HTERT RPE-1 (cell line): ENCODE measurements around the gene GPR180.

ENCODE experiments used
- in situ Hi-C: fragments of 300-500 bp; cut with MboI; formaldehyde crosslinking; loops from 4 replicates; pipeline ENCODE4 v1.14.3; 2020; ENCODE audit warnings: low sequenced_read_pairs

GPR180 gene

DNA sequence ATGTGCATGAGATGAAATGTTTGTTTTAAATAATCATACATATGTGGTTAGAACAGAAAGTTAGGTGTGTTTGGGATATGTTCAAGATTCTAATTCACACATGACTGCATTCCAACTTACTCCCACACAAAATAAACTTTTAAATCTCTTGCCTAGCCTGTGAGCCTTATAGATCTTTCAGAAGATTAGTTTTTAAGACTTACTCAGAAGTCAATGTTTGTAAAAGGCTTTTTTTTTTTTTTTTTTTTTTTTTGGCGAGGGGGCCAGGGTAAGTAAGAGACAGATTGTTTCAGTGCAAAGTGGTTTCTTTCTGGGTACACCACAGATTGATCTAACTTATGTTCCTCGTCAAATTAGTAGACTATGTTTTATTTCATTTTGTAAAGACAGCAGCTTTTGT is 39.1 kb downstream of the GPR180 start:
- in situ Hi-C loops, result no loop called here

DNA sequence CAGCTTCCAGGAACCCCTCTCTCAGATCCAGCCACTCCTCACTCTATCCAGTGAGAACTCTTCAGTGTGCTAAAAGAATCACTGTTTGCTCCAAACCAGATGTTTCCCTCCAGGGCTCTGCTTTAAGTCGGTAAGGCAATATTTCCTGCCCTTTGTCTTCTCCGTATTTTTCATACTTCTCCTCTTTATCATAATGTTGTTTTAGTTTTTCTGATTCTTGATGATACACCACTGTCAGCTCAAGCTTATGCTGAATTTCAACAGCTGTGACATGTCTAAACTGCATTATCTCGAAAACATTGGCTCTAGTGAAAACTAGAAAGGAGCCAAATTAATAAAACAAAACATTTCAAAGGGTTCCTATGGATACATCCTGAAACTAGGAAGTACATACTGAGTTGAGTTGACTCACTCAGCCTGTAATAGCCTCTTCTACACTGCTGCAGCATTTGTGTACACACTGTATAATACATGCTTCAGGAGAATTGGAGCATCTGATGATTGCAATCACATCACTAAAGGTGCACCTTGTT is 39.8 kb downstream of the GPR180 start:
- in situ Hi-C loops, result no loop called here

DNA sequence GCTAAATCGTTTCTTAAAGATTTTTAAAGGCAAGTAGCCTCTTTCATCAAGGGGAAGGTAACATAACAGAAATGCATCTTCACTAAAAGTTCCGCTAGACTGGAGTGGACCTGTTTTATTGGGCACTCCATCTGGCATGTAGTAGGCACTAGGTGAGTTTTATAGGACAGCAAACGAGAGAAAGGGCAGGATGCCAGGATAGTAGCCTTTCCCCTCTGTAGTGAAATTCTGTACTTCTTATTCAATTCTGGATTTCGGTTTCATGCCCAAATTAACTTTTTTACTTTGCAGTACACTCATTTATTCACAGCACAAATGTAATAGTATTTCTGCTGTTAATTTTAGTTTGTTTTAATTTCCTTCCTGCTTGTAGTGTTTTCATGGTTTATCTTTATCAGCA is 45.2 kb downstream of the GPR180 start:
- in situ Hi-C loops, result no loop called here

DNA sequence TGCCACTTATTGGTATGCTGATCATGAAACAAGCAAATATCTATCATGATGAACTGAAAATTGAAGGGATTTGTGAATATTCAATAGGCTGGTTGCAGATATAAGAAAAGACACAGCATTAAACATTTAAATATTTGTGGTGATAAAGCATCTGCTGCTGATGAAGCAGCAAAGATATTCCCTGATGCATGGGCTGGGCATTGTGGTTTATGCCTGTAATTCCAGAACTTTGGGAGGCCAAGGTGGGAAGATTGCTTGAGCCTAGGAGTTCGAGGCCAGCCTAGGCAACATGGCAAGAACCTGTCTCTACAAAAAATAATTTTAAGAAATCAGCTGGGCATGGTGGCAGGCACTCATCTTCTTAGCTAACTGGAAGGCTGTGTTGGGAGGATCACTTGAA is 54.5 kb downstream of the GPR180 start:
- in situ Hi-C loops, result no loop called here

DNA sequence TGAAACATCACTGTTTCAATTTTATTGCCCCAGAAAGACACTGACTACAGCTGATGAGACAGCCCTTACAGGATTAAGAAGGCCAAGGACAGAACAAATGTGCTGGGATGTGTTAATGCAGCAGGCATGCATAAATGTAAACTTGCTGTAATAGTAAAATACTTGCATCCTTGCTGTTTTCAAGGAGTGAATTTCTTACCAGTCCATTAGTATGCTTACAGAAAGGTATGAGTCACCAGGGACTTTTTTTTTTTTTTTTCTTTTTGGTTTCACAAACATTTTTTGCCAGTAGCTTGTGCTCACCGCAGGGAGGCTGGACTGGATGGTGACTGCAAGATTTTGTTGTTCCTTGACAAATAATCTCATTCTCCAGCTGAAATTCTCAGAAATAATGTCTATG is 55.1 kb downstream of the GPR180 start:
- in situ Hi-C loops, result no loop called here

DNA sequence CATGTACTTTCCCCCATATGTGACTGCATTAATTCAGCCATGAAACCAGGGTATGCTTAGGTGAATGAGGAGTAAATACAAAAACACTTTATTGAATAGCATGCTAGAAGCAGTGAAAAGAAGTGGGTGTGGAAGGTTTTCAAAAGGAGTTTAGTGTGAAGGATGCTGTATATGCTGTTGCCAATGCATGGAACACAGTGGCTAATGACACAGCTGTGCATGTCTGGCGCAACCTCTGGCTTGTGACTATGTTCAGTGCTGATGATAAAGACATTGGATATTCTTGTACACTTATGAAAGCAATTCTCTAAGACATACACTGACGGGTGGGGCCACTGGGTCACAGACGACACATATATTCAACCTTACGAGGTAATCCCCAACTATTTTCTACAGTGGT is 55.5 kb downstream of the GPR180 start:
- in situ Hi-C loops, result no loop called here

DNA sequence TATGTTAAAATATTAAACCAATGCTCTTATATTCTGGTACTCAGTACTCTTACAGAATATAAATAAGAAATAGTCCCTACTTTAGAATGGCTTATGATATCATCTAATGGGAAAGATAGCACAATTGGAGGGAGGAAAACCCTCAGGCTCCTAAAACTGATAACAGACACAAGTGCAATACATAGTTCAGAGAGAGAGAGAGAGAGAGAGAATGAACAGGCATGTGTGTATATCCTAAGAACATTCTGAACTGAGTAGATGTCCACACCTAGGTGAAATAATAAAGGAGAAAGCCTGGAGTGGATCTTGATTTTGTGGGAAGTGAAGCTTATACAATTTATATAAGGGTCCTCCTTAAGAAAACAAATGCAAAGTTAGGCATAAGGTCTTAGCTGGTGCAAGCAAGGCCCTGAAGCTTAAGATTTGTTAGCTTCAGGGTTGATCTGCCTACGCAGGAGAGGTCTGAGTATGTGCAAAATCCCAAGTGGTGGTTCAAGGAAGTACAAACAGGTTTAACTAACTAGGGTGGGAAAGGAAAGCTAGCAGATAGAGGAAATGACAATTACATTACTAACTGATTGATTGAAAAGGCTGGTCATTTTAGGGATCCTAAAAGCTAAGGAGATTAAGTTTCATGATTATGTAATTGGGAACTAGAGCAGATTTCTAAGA is 57.4 kb downstream of the GPR180 start:
- in situ Hi-C loops, result no loop called here

DNA sequence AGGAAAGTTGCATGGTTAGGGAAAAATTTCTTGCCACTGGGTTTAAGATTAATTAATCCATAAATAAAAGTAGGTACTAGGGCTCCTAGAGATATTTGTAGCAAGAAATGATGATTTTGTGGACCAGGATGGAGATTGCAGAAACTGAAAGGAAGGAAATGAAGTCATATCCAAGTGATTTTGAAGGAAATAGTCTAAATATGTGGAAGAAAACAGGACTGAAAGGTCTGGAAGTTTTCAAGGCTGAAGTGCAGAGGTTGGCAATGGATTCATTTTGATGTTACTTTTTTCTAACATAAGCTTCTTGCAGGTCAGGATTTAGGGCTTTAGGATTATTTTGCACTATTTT is 57.9 kb downstream of the GPR180 start:
- in situ Hi-C loops, result no loop called here

DNA sequence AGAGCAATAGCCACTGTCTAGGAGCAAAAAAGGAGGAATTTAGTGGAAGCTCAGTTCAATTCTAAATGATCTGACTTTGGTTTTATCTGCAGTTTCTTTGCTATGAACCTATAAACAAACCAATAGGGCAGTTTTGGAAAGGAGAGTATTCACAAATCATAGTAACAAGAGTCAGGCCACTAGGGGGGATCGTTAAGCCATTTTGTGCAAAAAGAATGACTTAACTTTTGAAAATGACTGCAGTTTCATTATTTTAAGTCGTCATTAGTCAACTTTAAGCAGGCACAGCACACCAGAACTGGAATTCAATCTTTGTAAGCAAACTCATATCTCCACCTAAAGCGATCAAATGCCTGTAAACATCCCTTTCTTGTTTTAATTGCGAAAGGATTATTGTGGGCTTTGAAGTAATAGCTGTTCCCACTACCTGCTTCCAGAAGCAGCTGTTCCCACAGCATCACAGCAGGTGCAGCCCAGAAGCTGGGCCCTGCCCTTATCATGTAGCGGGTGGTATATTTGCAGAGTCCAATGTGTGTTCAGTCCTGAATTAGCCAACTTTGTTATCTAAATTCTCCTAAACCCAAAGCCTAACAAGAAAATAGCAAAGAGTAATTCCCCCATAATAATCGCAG is 59.2 kb downstream of the GPR180 start:
- in situ Hi-C loops, result no loop called here

DNA sequence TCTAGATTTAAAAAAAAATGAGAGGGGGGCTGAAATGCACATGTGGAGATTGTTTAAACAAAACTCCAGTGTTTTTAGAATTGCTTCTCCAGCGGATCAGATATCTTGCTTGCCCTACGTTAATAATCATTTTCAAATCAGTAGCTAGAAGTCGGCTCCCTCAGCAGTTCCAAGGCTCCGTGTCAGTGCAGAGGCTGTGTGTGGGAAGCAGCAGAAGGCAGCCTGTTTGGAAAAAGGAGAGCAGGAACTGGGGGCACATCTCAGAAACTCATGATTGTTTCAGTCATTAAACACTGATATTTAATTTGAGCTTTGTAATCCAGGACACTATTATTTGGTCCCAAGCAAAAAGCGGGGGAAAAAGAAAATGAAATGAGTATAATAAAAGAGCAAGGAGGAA is 59.7 kb downstream of the GPR180 start:
- in situ Hi-C loops, result no loop called here

DNA sequence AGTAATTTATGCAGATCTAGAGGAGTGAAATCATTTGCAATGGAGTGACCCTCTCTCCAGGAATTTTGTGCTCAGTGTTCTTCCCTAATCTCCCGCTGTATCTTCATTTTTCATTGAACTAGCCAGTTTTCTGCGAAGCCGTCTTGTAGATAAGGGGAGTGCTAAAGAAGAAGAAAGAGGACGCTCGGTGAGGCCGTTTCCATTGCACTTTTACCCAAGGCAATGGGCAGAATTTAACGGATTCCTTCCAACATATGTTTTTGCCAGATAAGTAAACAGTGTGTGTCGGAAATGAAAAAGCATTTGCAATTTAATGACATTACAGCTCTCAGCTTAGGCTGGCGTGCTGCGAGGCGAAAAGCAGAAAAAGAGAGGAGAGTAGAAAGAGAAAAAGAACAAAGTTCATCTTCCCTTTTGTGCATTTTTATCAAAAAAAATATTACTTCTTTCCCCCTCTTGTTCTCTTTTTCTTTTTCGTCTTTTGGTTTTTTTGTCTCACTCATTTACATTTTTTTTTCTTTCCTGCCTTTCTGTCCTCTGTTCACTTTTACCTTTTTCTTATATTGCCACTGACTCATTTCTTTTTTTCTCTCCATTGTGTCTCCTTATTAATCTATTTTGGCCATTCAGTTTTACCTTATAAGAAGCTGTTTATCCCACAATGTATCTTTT is 60.8 kb downstream of the GPR180 start:
- in situ Hi-C loops, result no loop called here

DNA sequence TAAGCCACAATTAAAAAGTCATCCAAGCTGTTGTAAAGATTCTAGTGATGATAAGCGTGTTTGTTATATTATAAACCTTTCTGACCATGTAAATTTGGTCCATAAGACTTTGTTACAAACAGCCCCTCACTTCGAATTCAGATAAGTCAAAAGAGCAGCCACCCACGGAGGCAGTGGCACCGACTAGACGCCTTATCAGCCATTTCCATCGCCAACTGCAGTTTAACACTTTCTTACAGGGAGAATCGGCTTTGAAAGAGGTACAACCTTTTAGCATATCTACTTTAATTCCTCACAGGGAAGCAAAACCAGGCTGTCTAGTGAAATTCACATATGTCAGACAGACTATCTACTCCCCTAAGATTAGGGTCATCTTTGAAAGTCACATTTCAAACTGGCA is 63.2 kb downstream of the GPR180 start:
- in situ Hi-C loops, result no loop called here

DNA sequence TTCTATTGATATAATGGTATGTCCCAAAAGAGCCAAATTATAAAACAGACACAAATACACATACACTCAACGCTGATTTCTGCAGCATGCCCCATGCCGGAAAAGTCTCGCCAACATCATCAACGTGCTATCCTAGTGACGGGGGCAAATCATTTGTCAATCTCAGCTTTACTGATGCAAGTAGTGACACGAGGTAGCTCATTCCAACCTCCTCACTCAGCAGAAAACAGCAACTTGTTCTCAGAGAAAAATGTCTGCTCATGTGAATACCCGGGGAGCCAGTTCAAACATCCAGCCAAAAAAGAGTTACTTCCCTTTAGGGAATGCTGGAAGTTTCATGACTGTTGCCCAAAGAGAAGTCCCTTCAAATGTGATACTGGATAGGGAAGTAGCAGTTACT is 64.4 kb downstream of the GPR180 start:
- in situ Hi-C loops, result no loop called here

DNA sequence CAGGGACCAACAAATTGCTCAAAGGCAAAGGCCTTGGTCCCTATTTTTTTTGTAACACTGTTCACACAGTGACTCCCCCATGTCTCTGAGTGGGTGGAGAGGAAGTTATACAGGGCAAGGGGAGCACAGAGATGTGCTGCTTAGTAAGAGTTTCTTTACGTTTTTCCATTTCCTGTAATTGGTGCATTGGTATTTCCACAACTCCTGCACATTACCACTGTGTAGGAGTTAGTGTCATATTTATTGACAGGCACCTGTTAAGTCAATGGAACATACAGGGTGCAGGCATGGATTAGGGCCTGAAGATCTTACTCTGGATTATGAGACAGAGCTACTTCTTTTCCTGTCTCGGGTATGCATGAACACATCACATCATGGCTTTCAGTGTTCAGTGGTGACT is 65.5 kb downstream of the GPR180 start:
- in situ Hi-C loops, result no loop called here

DNA sequence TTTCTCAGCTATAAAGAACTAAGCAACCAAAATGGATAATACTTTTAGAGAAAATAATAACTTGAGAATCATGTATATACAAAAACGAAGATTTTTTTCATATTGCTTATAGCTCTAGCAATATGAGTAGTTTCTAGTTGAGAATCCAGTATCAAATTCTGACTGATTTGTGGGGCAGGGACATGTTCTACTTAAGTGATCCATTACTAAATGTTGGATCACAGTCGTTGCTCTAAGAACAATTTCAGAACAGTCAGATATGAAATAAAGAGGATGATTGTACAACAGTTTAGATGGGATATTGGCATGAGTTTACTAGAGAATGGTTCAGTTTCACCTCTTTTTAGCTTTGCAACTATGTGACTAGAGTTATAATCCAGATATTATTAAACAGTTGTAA is 70.7 kb downstream of the GPR180 start:
- in situ Hi-C loops, result no loop called here

DNA sequence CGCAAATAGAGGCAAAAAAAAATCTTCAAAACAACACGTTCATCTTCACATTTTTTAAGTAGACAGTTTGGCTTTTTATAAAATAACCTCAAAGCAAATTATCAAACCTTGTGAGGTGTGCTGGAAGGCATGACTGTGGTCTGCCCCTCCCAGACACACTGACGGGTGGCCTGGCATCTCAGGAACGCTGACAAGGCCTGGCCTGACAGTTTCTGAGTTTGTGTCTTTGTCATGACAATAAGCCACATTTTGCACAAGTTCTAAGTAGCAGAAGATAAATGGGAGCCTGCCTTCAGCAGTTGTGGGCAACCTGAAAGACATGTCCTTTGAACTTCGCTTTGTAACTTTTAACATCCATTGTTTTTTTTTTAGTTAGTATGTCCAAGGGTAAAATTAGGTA is 72.2 kb downstream of the GPR180 start:
- in situ Hi-C loops, result no loop called here

DNA sequence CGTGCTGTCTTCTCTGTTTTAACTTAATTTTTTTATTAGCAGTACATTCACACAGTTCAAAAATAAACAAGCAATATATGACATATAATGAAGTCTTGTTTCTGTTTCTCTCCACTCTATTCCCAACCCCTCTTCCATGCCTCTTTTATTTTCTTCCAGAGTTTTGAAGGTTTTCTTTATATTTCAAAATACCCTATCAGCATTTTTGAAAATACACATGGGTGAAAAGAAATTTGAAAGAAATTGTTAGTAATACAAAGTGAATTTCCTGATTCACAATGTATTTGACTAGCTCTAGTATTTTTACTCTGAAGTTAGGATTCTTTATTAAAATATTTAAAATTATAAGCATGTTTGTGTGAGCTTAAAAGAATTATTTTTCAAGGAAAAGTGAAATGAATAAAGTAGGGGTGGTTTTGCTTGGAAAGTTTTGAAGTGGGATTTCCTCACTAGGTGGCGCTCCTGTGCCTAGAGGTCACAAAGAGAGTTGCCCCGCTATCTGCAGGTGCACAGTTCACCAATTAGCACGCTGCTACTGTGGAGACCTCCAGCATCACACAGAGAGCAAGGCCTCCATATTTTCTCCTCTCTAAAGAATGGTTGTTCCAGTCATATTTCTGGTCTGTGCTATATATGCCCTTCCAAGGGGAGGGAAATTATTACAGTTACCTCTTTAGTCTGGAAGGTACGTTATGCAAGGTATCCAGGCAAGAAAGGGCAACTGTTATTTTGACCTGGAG is 73.1 kb downstream of the GPR180 start:
- in situ Hi-C loops, result no loop called here

DNA sequence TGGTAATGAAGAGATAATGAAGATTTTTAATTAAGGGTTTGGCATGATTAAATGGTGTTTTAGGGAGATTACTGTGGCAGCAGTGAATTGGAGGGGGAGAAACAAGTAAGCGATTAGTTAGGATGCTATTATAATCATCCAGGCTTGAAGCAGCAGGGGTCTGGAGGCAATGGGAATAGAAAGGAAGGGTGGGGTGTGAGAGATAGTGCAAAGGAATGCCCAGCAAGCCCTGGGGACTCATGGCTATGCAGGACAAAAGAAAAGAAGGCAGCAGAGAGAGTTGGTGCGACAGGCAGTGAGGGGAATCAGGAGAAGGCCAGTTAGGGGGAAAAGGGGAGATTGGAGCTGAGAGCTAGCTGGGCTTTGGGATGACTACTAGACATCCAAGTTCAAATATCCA is 76.1 kb downstream of the GPR180 start:
- in situ Hi-C loops, result no loop called here

DNA sequence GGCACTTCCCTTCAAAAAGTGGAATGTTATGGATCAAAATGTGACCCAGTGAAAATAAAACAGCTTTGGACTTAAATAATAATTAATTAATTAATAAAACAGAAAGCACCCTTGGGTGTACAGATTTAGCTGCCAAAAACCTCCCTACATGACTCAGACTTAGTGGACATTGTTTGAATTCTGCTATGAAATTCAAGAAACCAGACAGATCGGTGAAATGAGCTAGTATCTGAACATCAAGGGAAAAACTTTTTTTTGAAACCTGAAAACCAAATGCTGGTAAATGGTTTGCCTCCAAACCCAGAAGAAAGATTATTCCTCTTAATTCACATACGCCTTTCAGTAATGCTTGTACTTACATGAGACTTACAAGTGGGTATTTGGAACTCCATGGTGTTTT is 77.2 kb downstream of the GPR180 start:
- in situ Hi-C loops, result no loop called here

DNA sequence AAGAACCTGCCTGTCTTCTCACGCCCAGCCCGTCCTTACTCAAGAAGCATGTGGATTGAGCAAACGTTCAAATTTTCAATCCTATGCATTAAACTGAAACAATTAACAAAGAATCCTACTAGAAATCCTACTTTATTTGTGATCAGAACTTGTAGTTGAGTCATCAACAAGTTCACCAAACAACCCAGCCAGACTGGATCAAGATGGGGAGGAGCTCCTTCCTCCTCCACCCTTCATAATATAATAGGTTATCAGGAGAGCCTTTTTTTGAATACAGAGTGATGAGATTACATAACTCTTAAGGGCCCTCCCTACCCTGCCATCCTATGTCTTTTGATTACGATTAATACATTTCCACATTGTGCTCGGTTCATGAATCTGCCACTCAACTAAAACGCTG is 78.0 kb downstream of the GPR180 start:
- in situ Hi-C loops, result no loop called here

DNA sequence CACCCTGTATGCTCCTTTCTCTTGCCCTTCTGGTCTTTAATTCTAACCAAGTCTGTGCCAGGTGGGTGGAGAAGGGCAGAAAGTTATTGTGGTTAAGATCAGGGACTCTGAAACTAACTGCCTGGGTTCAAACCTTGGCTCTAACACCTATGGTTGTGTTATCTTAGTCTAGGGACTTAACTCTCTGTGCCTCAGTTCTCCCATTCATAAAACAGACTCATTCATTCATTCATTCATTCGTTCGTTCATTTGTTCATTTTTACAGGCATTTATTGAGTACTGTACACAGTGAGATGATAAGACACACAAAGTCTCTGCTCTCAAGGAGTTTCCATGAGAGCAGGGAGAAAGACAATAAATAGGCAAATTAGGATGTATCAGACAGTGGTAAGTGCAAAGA is 80.6 kb downstream of the GPR180 start:
- in situ Hi-C loops, result no loop called here

DNA sequence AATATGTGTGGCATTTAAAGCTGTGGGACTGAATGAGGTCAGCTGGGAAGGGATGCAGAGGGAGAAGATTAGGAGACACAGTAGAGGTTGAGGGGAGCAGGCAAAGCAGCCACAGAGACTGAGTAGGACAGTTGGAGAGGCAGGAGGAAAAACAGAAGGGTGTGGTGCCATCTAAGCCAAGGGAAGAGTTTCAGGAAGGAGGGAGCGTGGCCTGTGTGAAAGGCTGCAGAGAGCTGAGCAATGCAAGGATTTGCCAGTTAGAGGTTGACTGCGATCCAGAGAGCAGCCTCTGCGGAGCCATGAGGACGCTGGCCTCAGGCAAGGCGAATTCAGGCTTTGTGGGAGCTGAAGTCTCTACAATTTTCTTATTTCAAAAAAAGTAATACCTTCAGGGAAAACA is 81.8 kb downstream of the GPR180 start:
- in situ Hi-C loops, result no loop called here
